ENCODE data around the gene SLC12A5. TPM values are rescaled to one million over a fixed set of nuclear protein-coding genes. Genes with fewer than 3 reads are reported as not detected.

The SLC12A5 gene
- total and polyA plus RNA-seq, 2 donors (not counting 1 experiment from before 2014, with no cell fraction given): 0.27 to 0.50 TPM

- H3K36me3 ChIP-seq (ENCODE audit: control insufficient read depth, insufficient read depth, low read length): no peaks in the 10 kb centered on the region
- no peak overlapping the region for H3K9ac ChIP-seq (ENCODE audit: insufficient read depth, low read length)
- H3K79me2 ChIP-seq (ENCODE audit: control insufficient read depth, insufficient read depth, low read length): no peaks in the 10 kb centered on the region
- no peak overlapping the region for H3K4me2 ChIP-seq (ENCODE audit: extremely low read depth, insufficient read depth, low read length)
- no peaks in the 10 kb centered on the region for H3K4me1 ChIP-seq (ENCODE audit: control insufficient read depth, extremely low read depth, insufficient read depth, low read length)
- H3K27me3 ChIP-seq (ENCODE audit: control insufficient read depth, insufficient read depth, low read length): no peaks in the 10 kb centered on the region
- no peak overlapping the region for H3K4me3 ChIP-seq (replicated peaks in 1 of 4; ENCODE audit: control extremely low read depth in 1 of 4, insufficient read depth in 1 of 4, low read depth in 3 of 4, low read length in 4 of 4)
- TF ChIP-seq EZH2 (IDR thresholded peaks at IDR 0.05; ENCODE audit: low read length, missing control alignments): no peak
- TF ChIP-seq CTCF (conservative IDR thresholded peaks at IDR 0.05 in 1 of 2, IDR thresholded peaks at IDR 0.05 in 1 of 2; ENCODE audit: low read depth in 1 of 2, low read length in 2 of 2): no peak
- H4K20me1 ChIP-seq (ENCODE audit: control insufficient read depth, extremely low read depth, insufficient read depth, low read length): no peaks in the 10 kb centered on the region
- no peak overlapping the region for H3K27ac ChIP-seq (ENCODE audit: insufficient read depth, low read length)
- no peak for DNase-seq (ENCODE audit: low read depth in 2 of 2)
- H2AFZ ChIP-seq (ENCODE audit: low read length): no peak overlapping the region
- no peaks in the 10 kb centered on the region for H3K9me3 ChIP-seq (ENCODE audit: control insufficient read depth, insufficient read depth, low read depth, low read length)
Observed at GRCh38 chr20:46053416-46053815, 24.4 kb downstream of the SLC12A5 start.

GRCh38 chr20:46054606-46055005 lies 25.6 kb downstream of the SLC12A5 start:
- no peaks in the 10 kb centered on the region for H3K36me3 ChIP-seq (ENCODE audit: control insufficient read depth, insufficient read depth, low read length)
- no peak overlapping the region for H3K27ac ChIP-seq (ENCODE audit: insufficient read depth, low read length)
- H3K9me3 ChIP-seq (ENCODE audit: control insufficient read depth, insufficient read depth, low read depth, low read length): no peaks in the 10 kb centered on the region
- peaks cover 2% of the 10 kb centered on the region for H3K4me1 ChIP-seq (ENCODE audit: control insufficient read depth, extremely low read depth, insufficient read depth, low read length)
- H3K9ac ChIP-seq (ENCODE audit: insufficient read depth, low read length): no peak overlapping the region
- TF ChIP-seq CTCF (conservative IDR thresholded peaks at IDR 0.05 in 1 of 2, IDR thresholded peaks at IDR 0.05 in 1 of 2; ENCODE audit: low read depth in 1 of 2, low read length in 2 of 2) (no peak), EZH2 (IDR thresholded peaks at IDR 0.05; ENCODE audit: low read length, missing control alignments) (no peak)
- no peak overlapping the region for H2AFZ ChIP-seq (ENCODE audit: low read length)
- no peak overlapping the region for H3K4me2 ChIP-seq (ENCODE audit: extremely low read depth, insufficient read depth, low read length)
- H3K4me3 ChIP-seq (replicated peaks in 1 of 4; ENCODE audit: control extremely low read depth in 1 of 4, insufficient read depth in 1 of 4, low read depth in 3 of 4, low read length in 4 of 4): no peak overlapping the region
- H3K27me3 ChIP-seq (ENCODE audit: control insufficient read depth, insufficient read depth, low read length): no peaks in the 10 kb centered on the region
- H3K79me2 ChIP-seq (ENCODE audit: control insufficient read depth, insufficient read depth, low read length): no peaks in the 10 kb centered on the region
- no peak for DNase-seq (ENCODE audit: low read depth in 2 of 2)
- no peaks in the 10 kb centered on the region for H4K20me1 ChIP-seq (ENCODE audit: control insufficient read depth, extremely low read depth, insufficient read depth, low read length)

- Histone ChIP-seq H3K36me3 (ENCODE audit: control insufficient read depth, insufficient read depth, low read length) (no peaks in the 10 kb centered on the region), H3K9me3 (ENCODE audit: control insufficient read depth, insufficient read depth, low read depth, low read length) (no peaks in the 10 kb centered on the region), H3K79me2 (ENCODE audit: control insufficient read depth, insufficient read depth, low read length) (no peaks in the 10 kb centered on the region), H3K4me2 (ENCODE audit: extremely low read depth, insufficient read depth, low read length) (no peak overlapping the region), H3K4me1 (ENCODE audit: control insufficient read depth, extremely low read depth, insufficient read depth, low read length) (peaks cover 2% of the 10 kb centered on the region), H4K20me1 (ENCODE audit: control insufficient read depth, extremely low read depth, insufficient read depth, low read length) (no peaks in the 10 kb centered on the region), H3K27me3 (ENCODE audit: control insufficient read depth, insufficient read depth, low read length) (no peaks in the 10 kb centered on the region), H3K27ac (ENCODE audit: insufficient read depth, low read length) (no peak overlapping the region), H2AFZ (ENCODE audit: low read length) (no peak overlapping the region), H3K4me3 (replicated peaks in 1 of 4; ENCODE audit: control extremely low read depth in 1 of 4, insufficient read depth in 1 of 4, low read depth in 3 of 4, low read length in 4 of 4) (no peak overlapping the region), H3K9ac (ENCODE audit: insufficient read depth, low read length) (no peak overlapping the region)
- no peak for TF ChIP-seq EZH2 (IDR thresholded peaks at IDR 0.05; ENCODE audit: low read length, missing control alignments)
- no peak for TF ChIP-seq CTCF (conservative IDR thresholded peaks at IDR 0.05 in 1 of 2, IDR thresholded peaks at IDR 0.05 in 1 of 2; ENCODE audit: low read depth in 1 of 2, low read length in 2 of 2)
- DNase-seq (ENCODE audit: low read depth in 2 of 2): no peak
Observed at GRCh38 chr20:46055269-46055668, 26.3 kb downstream of the SLC12A5 start.
